ENCODE measurements around the gene PLEKHA6.

DNA sequence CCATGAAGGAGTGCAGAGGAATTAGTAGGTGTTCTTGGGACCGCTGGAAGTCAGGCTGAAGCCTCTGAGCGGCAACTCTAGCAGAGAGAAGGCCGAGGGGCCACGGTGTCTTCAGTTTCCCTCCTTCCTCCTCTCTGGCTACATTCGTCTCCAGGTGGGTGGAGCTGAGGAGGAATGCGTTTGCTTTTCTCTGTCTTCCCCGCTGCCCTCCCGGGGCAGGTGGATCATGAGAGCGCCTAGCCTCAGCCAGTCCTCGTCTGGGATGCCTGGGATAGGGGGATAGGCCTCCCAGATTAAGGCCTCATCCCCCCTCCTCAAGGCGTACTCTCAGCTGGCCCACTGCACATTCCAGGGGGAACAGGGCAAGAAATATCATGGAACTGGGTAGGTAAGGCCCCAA, 138.5 kb downstream of the PLEKHA6 start:
- no peak for TF ChIP-seq CTCF (IDR thresholded peaks at IDR 0.05 in 4 of 5, conservative IDR thresholded peaks at IDR 0.05 in 1 of 5)
- TF ChIP-seq POLR2A (IDR thresholded peaks at IDR 0.05) = no peak
